Left forelimb (tissue), 1 donor: ENCODE measurements around the gene PPM1H.
"Not testable (repeated sequence)": the region's sequence is repeated elsewhere in the genome, so short reads cannot be mapped to it uniquely, and the experiment has no call there.

Experiments
- DNase-seq: peaks from one replicate; pipeline ENCODE4 v3.0.0-alpha.2; 2018; ENCODE audit warnings: low spot score

The PPM1H gene

GRCh38 chr12:62767496-62767895 lies 167.5 kb downstream of the PPM1H start:
- no peak for DNase-seq

GRCh38 chr12:62766496-62766895 lies 168.5 kb downstream of the PPM1H start:
- no peak for DNase-seq

- no peak for DNase-seq
These were observed 170.9 kb downstream of the PPM1H start for GRCh38 chr12:62763861-62764645.

GRCh38 chr12:62763312-62763711 lies 171.6 kb downstream of the PPM1H start:
- no peak for DNase-seq

DNA sequence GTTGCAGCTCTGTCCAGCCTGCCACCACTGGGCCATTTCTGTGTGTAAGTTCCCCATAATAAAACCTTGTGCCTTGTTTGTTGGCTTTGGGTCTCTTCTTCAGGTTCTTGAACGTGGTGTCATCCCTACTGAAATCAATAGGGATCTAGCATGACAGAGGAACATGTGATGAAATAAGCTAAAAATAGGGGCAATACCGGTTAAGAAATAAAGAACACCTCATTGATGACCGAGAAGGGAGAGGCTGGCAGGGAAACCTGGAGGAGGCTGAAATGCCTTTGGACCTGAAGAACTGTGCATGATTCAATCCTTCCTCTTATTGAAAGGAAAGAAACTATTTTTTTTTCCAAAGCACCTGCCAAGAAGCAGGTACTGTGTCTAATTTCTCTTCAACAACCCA lies 172.3 kb downstream of the PPM1H start:
- DNase-seq = no peak

- DNase-seq = no peak
These were observed 173.3 kb downstream of the PPM1H start for GRCh38 chr12:62761658-62762057.

GRCh38 chr12:62760779-62761178 lies 174.2 kb downstream of the PPM1H start:
- no peak for DNase-seq

DNA sequence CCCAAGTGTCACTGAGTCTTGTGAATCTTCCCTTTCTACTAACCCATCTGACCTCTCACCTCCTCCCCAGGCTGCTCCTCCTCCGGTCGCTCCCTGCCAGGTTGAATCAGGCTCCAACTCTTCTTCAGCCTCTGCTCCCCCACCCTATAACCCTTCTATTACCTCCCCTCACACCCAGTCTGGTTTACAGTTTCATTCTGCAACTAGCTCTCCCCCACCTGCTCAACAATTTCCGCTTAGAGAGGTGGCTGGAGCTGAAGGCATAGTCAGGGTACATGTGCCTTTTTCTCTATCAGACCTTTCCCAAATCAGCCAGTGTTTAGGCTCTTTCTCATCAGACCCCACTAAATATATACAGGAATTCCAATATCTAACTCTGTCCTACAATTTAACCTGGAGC lies 174.6 kb downstream of the PPM1H start:
- DNase-seq = not testable (repeated sequence)

GRCh38 chr12:62758216-62758615 lies 176.7 kb downstream of the PPM1H start:
- DNase-seq = no peak

- DNase-seq = no peak
These were observed 177.9 kb downstream of the PPM1H start for GRCh38 chr12:62757048-62757447.

DNA sequence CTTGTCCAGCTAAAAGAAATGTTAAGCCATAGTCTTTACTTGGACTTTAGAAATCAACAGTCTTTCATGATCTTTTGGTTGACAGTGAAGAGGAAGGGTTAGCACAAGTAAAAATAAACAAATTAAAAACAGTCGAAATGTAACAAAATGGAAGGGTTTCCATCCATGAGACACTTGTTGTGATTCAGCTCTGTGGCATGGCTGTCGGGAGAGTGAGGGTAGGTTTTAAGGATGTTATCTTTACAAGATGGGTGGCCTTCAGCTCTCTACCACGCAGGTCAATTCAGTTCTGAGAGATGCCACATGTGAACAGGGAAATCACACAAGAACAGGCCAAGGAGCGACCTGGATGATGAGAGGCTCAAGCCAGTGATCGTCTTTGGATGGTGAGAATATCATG lies 180.2 kb downstream of the PPM1H start:
- no peak for DNase-seq

DNA sequence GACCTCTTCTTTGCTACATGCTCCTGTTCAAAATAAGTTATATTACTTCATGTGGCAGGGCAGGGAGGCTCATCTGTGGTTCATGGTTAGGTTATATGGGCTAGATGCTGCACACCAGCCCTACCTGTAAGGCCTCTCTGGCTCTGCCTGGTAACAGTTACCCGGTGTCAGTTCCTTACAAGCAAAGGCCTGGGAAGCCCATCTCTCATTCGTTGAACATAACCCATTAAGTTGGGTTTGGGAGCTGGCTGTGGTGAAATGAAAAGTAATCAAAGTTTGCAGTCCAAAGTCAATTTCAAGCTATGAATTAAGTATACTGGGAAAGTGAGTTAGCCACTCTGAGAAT lies 183.2 kb downstream of the PPM1H start:
- DNase-seq = no peak

- no peak for DNase-seq
These were observed 183.8 kb downstream of the PPM1H start for GRCh38 chr12:62750941-62751809.

DNA sequence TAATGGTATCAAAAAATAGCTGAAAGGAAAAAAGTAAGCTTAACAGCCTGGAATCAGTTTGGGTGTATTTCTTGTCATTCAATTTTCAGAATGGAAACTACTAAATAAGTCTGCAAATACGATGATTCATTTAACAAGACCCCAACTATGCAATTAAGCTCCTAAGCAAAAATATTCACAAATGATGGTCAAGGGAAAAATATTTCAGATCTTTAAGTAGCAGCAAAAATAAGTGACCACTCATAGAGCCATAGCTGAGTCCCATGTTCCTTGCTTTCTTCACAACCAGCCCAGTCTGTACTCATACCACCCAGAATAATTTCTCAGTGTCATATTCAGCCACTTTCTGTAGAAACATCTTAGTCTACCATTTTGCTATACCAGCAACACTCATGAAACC lies 185.4 kb downstream of the PPM1H start:
- no peak for DNase-seq

- DNase-seq = no peak
These were observed 185.9 kb downstream of the PPM1H start for GRCh38 chr12:62748941-62749468.

DNA sequence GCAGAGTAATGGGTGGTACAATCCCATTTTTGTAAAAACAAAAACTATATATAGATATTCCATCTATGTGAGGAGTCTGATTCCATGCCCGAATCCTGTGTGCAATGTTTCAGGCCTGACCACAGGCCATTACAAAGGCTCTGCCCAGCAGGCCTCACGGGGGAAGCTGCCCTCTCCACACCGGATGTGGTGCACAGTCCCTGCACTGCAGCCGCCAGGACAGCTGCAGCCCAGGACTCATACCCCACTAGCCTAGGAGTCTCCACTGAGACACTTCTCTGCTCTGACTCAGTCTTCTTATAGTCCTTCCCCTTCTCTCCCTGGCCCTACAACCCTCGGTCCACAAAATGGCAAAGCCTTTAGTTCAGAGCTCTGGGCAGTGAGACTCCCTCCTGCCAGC lies 190.4 kb downstream of the PPM1H start:
- DNase-seq = no peak

GRCh38 chr12:62739266-62740015 lies 195.5 kb downstream of the PPM1H start:
- DNase-seq = no peak

DNA sequence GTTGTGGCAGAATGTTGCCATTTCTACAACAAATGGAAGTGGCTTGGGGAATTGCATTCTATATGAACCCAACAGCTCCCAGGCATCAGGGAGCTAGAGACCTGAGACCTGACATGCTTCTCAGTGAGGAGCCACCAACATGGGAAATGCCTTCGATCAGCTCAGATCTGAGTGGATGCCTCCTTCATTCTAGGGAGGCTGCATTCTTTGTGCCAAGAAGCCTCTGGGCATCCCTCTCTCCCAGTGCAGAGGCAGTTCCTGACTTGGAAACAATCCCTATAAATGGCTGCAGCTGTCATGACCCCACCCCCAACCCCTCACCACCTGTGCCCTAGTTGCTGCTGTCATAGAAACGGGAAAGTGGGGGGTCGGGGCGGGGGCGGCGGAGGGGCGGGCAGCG lies 196.3 kb downstream of the PPM1H start:
- DNase-seq = no peak

DNA sequence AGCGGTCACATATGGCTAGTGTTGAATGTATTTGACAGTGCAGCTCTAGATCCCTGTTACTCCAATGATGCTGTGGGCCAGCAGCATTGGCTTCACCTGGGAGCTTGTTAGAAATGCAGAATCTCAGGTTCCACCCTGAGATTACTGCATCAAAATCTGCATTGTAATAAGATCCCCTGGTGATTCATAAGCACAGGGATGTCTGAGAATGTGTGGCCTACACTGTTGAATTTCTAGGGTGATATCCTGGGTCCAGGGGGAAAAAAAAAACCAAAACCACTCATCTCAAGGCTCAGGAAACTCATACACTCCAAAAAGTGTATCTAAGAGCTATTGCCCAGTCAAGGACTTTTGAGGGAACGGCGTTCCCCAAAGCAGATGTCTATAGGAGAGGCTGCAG lies 196.8 kb downstream of the PPM1H start:
- DNase-seq = no peak

DNA sequence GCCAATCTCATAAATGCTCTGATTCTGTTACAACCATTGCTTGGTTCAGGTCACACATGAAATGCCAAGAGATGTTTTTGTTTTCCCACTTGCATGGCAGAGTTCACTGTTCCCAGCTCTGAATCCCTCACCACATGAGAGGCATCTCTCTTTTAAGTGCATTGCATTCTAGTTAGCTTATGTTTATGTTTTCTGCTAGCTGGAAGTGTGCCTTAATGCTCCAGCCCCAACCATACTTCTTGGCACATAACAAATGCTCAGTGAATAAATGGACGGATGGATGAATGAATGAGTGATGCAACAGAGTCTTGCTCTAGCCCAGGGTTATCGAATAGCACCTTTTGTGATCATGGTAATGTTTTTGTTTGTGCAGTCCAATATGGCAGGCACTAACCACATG lies 197.3 kb downstream of the PPM1H start:
- no peak for DNase-seq

DNA sequence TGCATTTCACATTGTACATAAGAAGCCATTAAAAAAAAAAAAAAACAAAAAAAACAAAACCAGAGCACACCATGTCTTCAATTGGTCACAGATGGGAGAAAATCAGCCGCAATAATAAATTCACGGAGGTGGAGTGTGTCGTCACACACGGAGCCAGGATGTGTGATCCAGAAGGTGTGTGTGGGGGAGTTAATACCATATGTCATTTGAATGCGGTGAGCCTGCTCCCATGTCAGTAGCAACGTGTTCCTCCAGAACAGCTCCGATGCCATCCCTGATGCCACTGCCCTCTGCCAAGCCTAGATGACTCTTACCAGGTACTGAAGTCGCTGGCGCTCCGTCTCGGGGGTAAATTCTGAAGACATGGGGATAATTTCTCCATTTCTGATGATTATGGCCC lies 197.8 kb downstream of the PPM1H start:
- no peak for DNase-seq

GRCh38 chr12:62736596-62736995 lies 198.4 kb downstream of the PPM1H start:
- DNase-seq = no peak
